Measurements from ENCODE around the gene TTC33.

TTC33 gene

DNA sequence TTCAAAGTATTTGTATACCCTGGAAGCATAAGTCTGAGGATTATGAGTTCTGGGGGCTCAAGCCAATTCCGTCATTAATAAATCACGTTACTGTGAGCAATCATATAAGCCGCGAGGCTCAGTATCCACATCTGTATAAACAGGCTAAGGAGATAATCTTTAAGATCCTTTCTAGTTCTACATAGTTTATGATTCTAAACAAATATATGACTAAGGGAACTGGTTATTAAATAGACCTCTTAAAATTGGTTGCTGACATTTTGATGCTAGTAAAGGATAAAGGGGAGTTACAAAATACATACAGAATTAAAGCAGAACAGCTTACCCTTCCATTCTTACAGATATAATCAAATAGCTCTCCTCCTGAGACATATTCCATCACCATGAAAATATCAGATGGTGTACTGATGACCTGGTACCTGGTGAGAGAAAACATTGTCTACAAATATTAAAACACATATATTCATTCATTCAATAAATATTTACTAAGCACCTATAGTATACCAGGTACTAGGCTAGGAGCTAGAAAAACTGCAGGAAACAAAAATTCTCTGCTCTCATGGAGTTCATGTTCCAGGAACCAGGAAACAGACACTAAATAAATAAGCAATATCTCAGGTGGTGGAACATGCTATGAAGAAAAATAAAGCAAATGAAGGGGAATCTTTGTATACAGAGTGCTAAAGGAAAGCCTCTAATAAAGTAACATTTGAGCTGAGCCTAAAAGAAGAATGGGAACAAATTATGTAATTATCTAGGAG is 19.5 kb upstream of the TTC33 start:
- H3K9me3 ChIP-seq (ENCODE audit: insufficient read depth, low read depth, low read length), result no peaks in the 10 kb centered on the region
- no peak overlapping the region for H3K4me3 ChIP-seq (ENCODE audit: low read length, poor library complexity, severe bottlenecking)
- H3K9ac ChIP-seq (ENCODE audit: low read depth, low read length, poor library complexity, severe bottlenecking), result no peak overlapping the region
- H3K4me1 ChIP-seq (ENCODE audit: insufficient read depth, low read length, poor library complexity, severe bottlenecking), result peaks cover 11% of the 10 kb centered on the region
- peaks cover 21% of the 10 kb centered on the region for H4K20me1 ChIP-seq (ENCODE audit: insufficient read depth, low read length, poor library complexity, severe bottlenecking)
- H3K4me2 ChIP-seq (ENCODE audit: low read depth, low read length, poor library complexity, severe bottlenecking), result no peak overlapping the region
- H3F3A ChIP-seq (ENCODE audit: low read depth), result no peaks in the 10 kb centered on the region
- H3K9me2 ChIP-seq (replicated peaks; ENCODE audit: low read depth, low read length), result no peaks in the 10 kb centered on the region
- no peak overlapping the region for H2AFZ ChIP-seq (ENCODE audit: low read length)
- peaks cover 21% of the 10 kb centered on the region for H3K79me2 ChIP-seq (ENCODE audit: insufficient read depth, low read length)
- H3K36me3 ChIP-seq (ENCODE audit: insufficient read depth, low read length), result peaks cover 60% of the 10 kb centered on the region
- H3K27me3 ChIP-seq (ENCODE audit: insufficient read depth, low read length, poor library complexity, severe bottlenecking), result no peaks in the 10 kb centered on the region
- no peak for TF ChIP-seq EZH2phosphoT487 (IDR thresholded peaks at IDR 0.05; ENCODE audit: borderline replicate concordance)
- TF ChIP-seq, protein P1, sequence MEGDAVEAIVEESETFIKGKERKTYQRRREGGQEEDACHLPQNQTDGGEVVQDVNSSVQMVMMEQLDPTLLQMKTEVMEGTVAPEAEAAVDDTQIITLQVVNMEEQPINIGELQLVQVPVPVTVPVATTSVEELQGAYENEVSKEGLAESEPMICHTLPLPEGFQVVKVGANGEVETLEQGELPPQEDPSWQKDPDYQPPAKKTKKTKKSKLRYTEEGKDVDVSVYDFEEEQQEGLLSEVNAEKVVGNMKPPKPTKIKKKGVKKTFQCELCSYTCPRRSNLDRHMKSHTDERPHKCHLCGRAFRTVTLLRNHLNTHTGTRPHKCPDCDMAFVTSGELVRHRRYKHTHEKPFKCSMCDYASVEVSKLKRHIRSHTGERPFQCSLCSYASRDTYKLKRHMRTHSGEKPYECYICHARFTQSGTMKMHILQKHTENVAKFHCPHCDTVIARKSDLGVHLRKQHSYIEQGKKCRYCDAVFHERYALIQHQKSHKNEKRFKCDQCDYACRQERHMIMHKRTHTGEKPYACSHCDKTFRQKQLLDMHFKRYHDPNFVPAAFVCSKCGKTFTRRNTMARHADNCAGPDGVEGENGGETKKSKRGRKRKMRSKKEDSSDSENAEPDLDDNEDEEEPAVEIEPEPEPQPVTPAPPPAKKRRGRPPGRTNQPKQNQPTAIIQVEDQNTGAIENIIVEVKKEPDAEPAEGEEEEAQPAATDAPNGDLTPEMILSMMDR (conservative IDR thresholded peaks at IDR 0.05; ENCODE audit: low read length), result no peak

DNA sequence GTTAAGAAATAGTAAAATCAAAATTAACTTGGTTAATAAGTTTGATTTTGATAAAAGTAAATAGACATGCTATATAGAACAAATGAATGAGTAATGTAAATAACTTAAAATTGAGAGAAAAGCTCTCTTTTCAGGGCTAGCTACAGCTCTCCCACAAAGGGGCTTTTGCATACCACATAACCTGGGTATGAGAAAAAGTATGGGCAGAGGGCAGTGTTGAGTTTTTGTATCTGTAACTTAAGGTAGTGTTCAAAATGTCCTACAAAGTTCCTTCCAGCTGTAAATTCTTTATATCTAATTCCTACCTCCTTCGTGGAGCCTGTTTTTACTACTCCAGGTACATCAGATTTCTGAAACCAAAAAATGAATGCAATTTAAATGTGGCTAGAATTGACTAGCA is 18.9 kb upstream of the TTC33 start:
- Histone ChIP-seq H3K27me3 (ENCODE audit: insufficient read depth, low read length, poor library complexity, severe bottlenecking) (no peaks in the 10 kb centered on the region), H3K79me2 (ENCODE audit: insufficient read depth, low read length) (peaks cover 15% of the 10 kb centered on the region), H3K9me2 (replicated peaks; ENCODE audit: low read depth, low read length) (no peaks in the 10 kb centered on the region), H3K4me3 (ENCODE audit: low read length, poor library complexity, severe bottlenecking) (no peak overlapping the region), H3K9ac (ENCODE audit: low read depth, low read length, poor library complexity, severe bottlenecking) (no peak overlapping the region), H3K9me3 (ENCODE audit: insufficient read depth, low read depth, low read length) (no peaks in the 10 kb centered on the region), H3K36me3 (ENCODE audit: insufficient read depth, low read length) (peaks cover 67% of the 10 kb centered on the region), H3F3A (ENCODE audit: low read depth) (no peaks in the 10 kb centered on the region), H4K20me1 (ENCODE audit: insufficient read depth, low read length, poor library complexity, severe bottlenecking) (peaks cover 14% of the 10 kb centered on the region), H2AFZ (ENCODE audit: low read length) (no peak overlapping the region), H3K4me2 (ENCODE audit: low read depth, low read length, poor library complexity, severe bottlenecking) (no peak overlapping the region), H3K4me1 (ENCODE audit: insufficient read depth, low read length, poor library complexity, severe bottlenecking) (peaks cover 11% of the 10 kb centered on the region)
- no peak for TF ChIP-seq EZH2phosphoT487 (IDR thresholded peaks at IDR 0.05; ENCODE audit: borderline replicate concordance)
- TF ChIP-seq, protein P1 (conservative IDR thresholded peaks at IDR 0.05; ENCODE audit: low read length), result peak; percentile 34

DNA sequence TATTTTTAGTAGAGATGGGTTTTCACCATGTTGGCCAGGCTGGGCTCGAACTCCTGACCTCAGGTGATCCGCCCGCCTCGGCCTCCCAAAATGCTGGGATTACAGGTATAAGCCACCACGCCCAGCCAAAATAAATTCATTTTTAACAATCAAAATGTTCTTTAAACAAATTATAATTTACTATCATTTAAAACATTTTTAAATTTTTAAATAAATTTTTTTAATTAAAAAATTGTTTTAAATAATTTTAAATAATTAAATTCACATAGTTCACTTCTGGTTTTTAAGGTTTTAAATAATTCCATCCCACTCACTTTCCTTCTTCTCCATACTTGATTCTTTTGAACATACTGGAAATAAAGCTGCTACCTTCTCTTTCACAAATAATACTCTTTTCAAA is 15.0 kb upstream of the TTC33 start:
- TF ChIP-seq, protein P1 (conservative IDR thresholded peaks at IDR 0.05; ENCODE audit: low read length), result no peak
- no peak for TF ChIP-seq EZH2phosphoT487 (IDR thresholded peaks at IDR 0.05; ENCODE audit: borderline replicate concordance)

More for the DNA sequence above, 15.0 kb upstream of the TTC33 start:
- no peaks in the 10 kb centered on the region for H4K20me1 ChIP-seq (ENCODE audit: insufficient read depth, low read length, poor library complexity, severe bottlenecking)
- H3K27me3 ChIP-seq (ENCODE audit: insufficient read depth, low read length, poor library complexity, severe bottlenecking), result no peaks in the 10 kb centered on the region
- no peak overlapping the region for H3K4me3 ChIP-seq (ENCODE audit: low read length, poor library complexity, severe bottlenecking)
- H2AFZ ChIP-seq (ENCODE audit: low read length), result no peak overlapping the region
- no peak overlapping the region for H3K4me2 ChIP-seq (ENCODE audit: low read depth, low read length, poor library complexity, severe bottlenecking)
- peaks cover 93% of the 10 kb centered on the region for H3K36me3 ChIP-seq (ENCODE audit: insufficient read depth, low read length)
- H3K9me2 ChIP-seq (replicated peaks; ENCODE audit: low read depth, low read length), result no peaks in the 10 kb centered on the region
- H3K9me3 ChIP-seq (ENCODE audit: insufficient read depth, low read depth, low read length), result no peaks in the 10 kb centered on the region
- H3F3A ChIP-seq (ENCODE audit: low read depth), result no peaks in the 10 kb centered on the region
- H3K4me1 ChIP-seq (ENCODE audit: insufficient read depth, low read length, poor library complexity, severe bottlenecking), result peaks cover 2% of the 10 kb centered on the region
- H3K9ac ChIP-seq (ENCODE audit: low read depth, low read length, poor library complexity, severe bottlenecking), result no peak overlapping the region
- no peaks in the 10 kb centered on the region for H3K79me2 ChIP-seq (ENCODE audit: insufficient read depth, low read length)
